Metanephros (tissue), 1 donor: ENCODE results near the gene KPNA5. TPM values are rescaled to one million over a fixed set of nuclear protein-coding genes. Genes with fewer than 3 reads are reported as not detected.

Experiments used
- total RNA-seq: library from RNA; depleted of rRNA; stranded (reverse); fragments of >200 nt; gene quantifications from one replicate; pipeline ENCODE4 v1.2.3, GENCODE V29; 2014

KPNA5 gene
- 21.1 TPM for total RNA-seq

DNA sequence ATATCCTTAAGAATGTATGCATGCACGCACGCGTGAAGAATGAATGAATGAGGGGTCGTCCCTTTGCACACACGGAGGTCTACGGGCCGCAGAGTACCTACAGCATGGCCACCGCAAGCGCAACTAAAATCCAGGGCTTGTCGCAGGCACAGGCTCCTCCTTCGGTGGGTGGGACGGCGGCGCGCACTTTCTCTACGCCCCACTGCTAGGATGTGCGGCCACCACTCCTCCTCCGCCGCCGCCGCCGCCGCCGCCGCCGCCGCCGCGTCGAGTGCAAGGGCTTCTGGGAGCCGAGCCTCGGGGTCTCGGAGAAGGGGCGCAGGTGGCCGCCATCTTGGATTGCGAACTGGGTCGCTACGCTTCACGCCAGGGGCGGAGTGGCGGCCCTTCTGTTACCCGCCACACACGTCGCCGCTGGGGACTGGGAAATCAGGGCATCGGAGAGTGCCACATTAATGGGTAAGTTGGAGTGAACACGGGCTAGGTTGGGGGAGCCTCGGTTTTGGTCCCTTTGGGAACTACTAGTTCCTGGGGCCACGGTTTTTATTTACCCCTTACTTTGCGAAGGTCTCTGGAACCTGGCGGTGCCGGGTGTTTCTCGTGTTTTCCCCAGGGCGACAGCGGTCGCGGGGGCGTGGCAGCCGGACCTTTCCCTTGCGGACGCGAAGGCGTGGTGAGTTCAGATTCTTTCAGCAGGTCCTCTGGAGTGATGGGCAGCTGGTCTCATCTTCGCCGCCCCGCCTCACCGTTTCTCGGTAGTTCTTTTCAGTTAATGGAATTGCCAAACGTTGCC, at the start of gene KPNA5:
TSS of gene KPNA5 (plus strand) at position 332 of the 793 bp plus-strand sequence. CDS start at position 456, 124 bp downstream.

GRCh38 chr6:116764961-116765841, 84.2 kb downstream of the KPNA5 start, which contains the start of gene FAM162B:
FAM162B (minus strand) TSS chr6:116765719; CDS start chr6:116765576, 143 bp downstream.

Other genes with a start within 250 kb of the KPNA5 start
- 4.2 TPM for gene CALHM6, start 219.8 kb upstream of the KPNA5 start, total RNA-seq
- gene CALHM5, start 169.6 kb upstream of the KPNA5 start, total RNA-seq, result 2.2 TPM
- 0.06 TPM for gene TRAPPC3L, start 135.5 kb upstream of the KPNA5 start, total RNA-seq
- gene CALHM4, start 127.5 kb upstream of the KPNA5 start, total RNA-seq, result not detected
- 16.9 TPM for gene RWDD1, start 109.7 kb upstream of the KPNA5 start, total RNA-seq
- gene RSPH4A, start 64.7 kb upstream of the KPNA5 start, total RNA-seq, result 1.9 TPM
- 12.3 TPM for gene ZUP1, start 12.4 kb upstream of the KPNA5 start, total RNA-seq
- gene FAM162B, start 84.5 kb downstream of the KPNA5 start, total RNA-seq, result 13.5 TPM
- gene GPRC6A, start 147.9 kb downstream of the KPNA5 start, total RNA-seq, result 0.23 TPM
- gene RFX6, start 196.0 kb downstream of the KPNA5 start, total RNA-seq, result not detected